Fibroblast of pulmonary artery (primary cell): ENCODE measurements around the gene ZBTB38.

ENCODE experiments used
- DNase-seq: peaks from one replicate; pipeline ENCODE4 v3.0.0-alpha.2; 2010; ENCODE audit warnings: low read depth
- H3K4me3 ChIP-seq: replicated peaks from 2 replicates; pipeline ENCODE4 v1.5.1; 2011; ENCODE audit warnings: low read depth, mild to moderate bottlenecking, control low read depth, low read length, moderate library complexity
- TF ChIP-seq, protein P1 (sequence below): IDR thresholded peaks from 2 replicates; pipeline ENCODE4 v1.5.1; 2011; ENCODE audit warnings: mild to moderate bottlenecking, control low read depth, low read length, inconsistent platforms; ENCODE audit errors: missing control alignments

The ZBTB38 gene

DNA sequence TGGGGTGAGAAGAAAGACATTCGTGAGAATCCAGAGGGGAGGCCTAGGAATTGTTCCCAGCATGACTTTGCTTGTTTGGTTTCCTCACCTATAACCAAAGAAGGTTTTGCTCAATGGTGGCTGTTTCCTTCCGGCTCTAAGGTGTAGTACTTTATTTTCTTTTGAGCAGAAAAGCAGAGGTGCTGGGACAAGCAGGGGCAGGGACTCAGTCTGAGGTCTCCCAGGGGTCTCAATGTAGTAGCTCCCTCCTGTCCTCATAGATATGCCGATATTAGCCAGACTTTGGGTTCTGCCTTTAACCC is 41.6 kb downstream of the ZBTB38 start:
- TF ChIP-seq, protein P1, sequence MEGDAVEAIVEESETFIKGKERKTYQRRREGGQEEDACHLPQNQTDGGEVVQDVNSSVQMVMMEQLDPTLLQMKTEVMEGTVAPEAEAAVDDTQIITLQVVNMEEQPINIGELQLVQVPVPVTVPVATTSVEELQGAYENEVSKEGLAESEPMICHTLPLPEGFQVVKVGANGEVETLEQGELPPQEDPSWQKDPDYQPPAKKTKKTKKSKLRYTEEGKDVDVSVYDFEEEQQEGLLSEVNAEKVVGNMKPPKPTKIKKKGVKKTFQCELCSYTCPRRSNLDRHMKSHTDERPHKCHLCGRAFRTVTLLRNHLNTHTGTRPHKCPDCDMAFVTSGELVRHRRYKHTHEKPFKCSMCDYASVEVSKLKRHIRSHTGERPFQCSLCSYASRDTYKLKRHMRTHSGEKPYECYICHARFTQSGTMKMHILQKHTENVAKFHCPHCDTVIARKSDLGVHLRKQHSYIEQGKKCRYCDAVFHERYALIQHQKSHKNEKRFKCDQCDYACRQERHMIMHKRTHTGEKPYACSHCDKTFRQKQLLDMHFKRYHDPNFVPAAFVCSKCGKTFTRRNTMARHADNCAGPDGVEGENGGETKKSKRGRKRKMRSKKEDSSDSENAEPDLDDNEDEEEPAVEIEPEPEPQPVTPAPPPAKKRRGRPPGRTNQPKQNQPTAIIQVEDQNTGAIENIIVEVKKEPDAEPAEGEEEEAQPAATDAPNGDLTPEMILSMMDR, result no peak
- DNase-seq, result no peak
- H3K4me3 ChIP-seq, result no peak overlapping the region

DNA sequence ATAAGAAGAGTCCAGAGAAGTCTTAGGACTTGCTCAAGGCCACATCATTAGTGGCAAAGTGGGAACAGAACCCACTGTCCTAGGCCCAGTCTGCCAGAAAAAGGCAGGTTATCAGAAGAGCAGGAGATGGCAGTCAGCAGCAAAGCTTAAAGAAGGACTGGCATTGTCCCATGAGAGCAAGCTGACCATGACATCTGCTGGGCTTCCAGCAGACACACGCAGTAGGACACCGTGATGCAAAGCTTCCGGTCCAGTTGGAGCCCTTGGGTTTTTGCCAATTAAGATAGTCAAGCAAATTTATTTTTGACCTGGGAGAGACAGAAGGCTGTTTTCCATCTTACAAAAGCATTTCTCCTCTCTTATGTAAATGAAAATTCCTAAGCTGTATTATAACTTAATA is 42.1 kb downstream of the ZBTB38 start:
- peak; percentile 94 for DNase-seq
- no peak overlapping the region for H3K4me3 ChIP-seq
- TF ChIP-seq, protein P1, result no peak

- no peak overlapping the region for H3K4me3 ChIP-seq
- TF ChIP-seq, protein P1, result no peak
- no peak for DNase-seq
Observed at GRCh38 chr3:141410846-141411245, 42.5 kb downstream of the ZBTB38 start.

DNA sequence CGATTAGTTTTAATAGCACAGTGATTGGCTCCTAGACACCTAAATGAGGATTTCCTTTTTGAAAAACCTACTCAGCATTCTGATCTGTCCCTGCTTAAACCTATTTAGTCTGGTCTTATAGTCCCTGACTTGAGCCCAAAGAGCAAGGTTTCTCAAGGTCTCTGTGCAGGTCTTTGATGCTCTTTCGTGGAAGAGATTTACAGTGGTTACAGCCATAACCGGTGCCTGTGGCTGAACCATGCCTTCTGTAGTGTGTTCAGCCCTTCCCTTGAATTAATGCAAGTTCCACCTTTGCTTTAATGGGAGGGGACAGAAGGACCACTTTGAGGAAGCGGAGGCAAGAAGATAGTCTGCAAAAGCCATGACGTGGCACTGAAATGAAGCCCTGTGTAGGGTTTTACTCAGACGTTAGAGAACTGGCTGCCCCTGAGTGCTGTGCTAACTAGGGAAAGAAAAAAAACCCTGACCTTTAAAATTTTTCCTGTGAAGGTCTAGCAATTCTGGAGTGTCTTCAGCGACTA is 43.0 kb downstream of the ZBTB38 start:
- TF ChIP-seq, protein P1, result no peak
- H3K4me3 ChIP-seq, result no peak overlapping the region
- no peak for DNase-seq

- TF ChIP-seq, protein P1, result no peak
- peak; percentile 77 for DNase-seq
- no peak overlapping the region for H3K4me3 ChIP-seq
Observed at GRCh38 chr3:141412087-141412935, 44.0 kb downstream of the ZBTB38 start.

DNA sequence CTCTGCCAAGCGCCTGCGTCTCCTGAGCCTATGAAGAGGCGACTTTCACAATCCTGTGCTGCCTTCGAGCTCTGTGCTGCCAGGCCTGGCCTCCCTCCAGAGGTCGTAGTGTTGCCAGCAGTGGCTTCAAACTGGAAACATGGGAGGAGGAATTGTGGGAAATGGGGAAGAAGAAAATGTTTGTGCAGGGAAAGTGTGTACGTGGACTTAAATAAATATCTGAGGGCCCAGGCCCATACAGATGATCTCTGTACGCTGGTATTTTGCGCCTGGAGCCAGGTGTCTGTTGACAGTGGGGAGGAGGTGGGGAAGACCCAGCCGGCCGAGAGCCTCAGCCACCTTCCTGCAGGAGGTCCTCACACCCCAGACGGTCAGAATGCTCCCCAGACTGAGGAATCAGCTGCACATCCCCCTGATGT is 44.6 kb downstream of the ZBTB38 start:
- TF ChIP-seq, protein P1, result no peak
- DNase-seq, result peak; percentile 82
- H3K4me3 ChIP-seq, result no peak overlapping the region

DNA sequence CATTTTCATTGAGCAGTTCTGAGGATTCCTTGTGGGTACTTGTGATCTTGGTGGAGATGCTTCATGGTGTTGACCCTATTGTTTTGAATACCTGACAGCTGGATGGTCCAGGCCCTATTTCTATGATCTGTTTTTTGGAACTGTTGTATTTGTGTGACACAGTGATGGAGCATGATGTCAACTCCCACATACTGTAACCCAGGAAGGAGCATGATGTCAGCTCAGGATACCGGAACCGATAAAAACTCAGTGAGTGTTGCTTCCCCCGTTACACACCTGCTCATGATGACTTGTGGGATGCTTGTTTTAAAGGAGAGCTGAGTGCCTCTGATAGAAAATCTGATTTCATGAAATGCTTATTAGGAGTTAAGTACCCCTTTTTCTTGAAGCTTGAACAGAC is 45.1 kb downstream of the ZBTB38 start:
- no peak overlapping the region for H3K4me3 ChIP-seq
- TF ChIP-seq, protein P1, result no peak
- DNase-seq, result no peak
